Dendritic cell treated with granulocyte-macrophage colony-stimulating factor and Interleukin-4, amounts not matched to agents 40 ng/mL and 50 ng/mL, for 4 days (primary cell): ENCODE results near the gene MUC21.
"Not testable (repeated sequence)": the region's sequence is repeated elsewhere in the genome, so short reads cannot be mapped to it uniquely, and the experiment has no call there.

Source experiments
- H3K27ac Mint-ChIP-seq: one replicate; pipeline ENCODE4 v1.8.0; 2022; ENCODE audit warnings: mild to moderate bottlenecking, mixed read lengths
- H3K27me3 Mint-ChIP-seq: one replicate; pipeline ENCODE4 v1.8.0; 2022; ENCODE audit warnings: mild to moderate bottlenecking, mixed read lengths
- H3K36me3 Mint-ChIP-seq: one replicate; pipeline ENCODE4 v1.8.0; 2022; ENCODE audit warnings: low read depth, mixed read lengths
- H3K4me1 Mint-ChIP-seq: one replicate; pipeline ENCODE4 v1.8.0; 2022; ENCODE audit warnings: low read depth, mixed read lengths
- H3K4me3 Mint-ChIP-seq: one replicate; pipeline ENCODE4 v1.8.0; 2022; ENCODE audit warnings: mild to moderate bottlenecking, moderate library complexity, mixed read lengths
- H3K9me3 Mint-ChIP-seq: one replicate; pipeline ENCODE4 v1.8.0; 2022; ENCODE audit warnings: mixed read lengths
- intact Hi-C: fragments of 100-400 bp; cut with micrococcal nuclease; formaldehyde crosslinking; loops from one replicate; pipeline ENCODE4 v1.15.0; 2022

MUC21 gene

DNA sequence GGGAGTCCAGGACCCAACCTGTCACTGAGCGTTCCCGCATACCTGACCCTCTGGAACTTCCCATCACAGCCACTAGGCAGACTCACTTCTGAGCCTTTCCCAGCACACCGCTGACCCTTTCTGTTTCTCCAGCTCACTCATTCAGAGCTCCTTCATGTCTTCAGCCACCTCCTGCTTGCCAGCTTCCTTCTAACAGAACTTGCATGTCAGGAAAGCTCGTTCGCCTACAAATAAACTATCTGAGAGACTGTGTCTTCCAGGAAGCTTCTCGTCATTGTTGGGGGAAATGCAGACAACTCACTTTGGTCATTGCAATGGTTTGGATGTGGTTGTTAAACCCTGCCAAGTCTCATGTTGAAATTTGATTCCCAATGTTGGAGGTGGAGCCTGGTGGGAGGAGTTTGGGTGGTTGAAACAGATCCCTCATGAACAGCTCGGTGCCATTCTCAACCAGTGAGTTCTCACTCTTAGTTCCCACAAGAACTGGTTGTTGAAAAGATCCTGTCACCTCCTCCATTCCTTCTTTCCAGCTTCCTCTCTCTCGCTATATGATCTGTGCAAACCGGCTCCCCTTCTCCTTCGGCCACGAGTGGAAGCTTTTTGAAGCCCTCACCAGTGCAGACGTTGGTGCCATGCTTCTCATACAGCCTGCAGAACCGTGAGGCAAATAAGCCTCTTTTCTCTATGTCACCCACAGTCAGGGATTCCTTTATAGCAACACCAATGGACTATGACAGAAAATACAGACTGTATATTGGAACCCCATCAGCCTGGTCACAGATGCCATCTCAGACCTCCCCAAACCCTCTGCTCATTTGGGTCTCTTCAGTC, 1.4 kb upstream of the MUC21 start:
- Mint-ChIP-seq H3K27ac (no peak overlapping the region), H3K4me3 (no peak overlapping the region), H3K27me3 (peaks cover 50% of the 10 kb centered on the region), H3K9me3 (no peaks in the 10 kb centered on the region), H3K36me3 (no peaks in the 10 kb centered on the region), H3K4me1 (peaks cover 9% of the 10 kb centered on the region)
- intact Hi-C loops, result no loop called here

DNA sequence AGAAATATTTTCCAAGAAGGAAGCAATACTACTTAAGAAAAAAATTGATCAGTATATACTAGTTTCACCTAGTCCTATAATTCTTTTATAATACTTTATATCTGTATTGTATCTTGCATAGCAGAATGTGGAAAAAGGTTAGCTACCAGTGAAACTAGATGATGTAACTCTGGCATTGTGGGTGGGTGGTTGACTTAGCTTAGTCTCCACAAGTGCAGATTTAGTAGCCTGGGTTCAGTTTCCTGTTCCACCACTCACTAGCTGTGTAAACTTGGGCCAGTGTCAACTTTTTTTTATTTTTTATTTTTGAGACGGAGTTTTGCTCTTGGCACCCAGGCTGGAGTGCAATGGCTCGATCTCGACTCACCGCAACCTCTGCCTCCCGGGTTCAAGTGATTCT, 2.0 kb downstream of the MUC21 start:
- intact Hi-C loops, result no loop called here
- no peak overlapping the region for H3K4me3 Mint-ChIP-seq
- H3K36me3 Mint-ChIP-seq, result no peaks in the 10 kb centered on the region
- H3K27ac Mint-ChIP-seq, result no peak overlapping the region
- peaks cover 14% of the 10 kb centered on the region for H3K4me1 Mint-ChIP-seq
- no peaks in the 10 kb centered on the region for H3K9me3 Mint-ChIP-seq
- H3K27me3 Mint-ChIP-seq, result peaks cover 37% of the 10 kb centered on the region

DNA sequence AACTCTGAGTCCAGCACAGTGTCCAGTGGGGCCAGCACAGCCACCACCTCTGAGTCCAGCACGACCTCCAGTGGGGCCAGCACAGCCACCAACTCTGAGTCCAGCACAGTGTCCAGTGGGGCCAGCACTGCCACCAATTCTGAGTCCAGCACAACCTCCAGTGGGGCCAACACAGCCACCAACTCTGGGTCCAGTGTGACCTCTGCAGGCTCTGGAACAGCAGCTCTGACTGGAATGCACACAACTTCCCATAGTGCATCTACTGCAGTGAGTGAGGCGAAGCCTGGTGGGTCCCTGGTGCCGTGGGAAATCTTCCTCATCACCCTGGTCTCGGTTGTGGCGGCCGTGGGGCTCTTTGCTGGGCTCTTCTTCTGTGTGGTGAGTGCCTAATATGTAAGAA, 3.8 kb downstream of the MUC21 start:
- intact Hi-C loops, result no loop called here

DNA sequence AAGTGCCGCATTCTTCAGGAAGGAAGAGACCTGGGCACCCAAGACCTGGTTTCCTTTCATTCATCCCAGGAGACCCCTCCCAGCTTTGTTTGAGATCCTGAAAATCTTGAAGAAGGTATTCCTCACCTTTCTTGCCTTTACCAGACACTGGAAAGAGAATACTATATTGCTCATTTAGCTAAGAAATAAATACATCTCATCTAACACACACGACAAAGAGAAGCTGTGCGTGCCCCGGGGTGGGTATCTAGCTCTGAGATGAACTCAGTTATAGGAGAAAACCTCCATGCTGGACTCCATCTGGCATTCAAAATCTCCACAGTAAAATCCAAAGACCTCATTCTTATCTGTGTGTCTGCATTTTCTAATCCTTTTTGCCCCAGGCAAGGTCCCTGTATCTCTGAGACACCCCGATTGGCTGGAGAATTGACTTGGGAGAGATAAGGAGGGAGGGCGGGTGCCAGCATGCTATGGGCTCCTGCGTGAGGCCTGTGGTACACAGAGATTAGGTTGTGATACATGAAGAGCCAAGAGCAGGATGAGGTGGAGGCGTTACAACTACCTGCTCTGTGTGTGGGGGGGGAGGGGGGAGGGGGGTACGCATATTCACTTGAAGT, 4.8 kb downstream of the MUC21 start:
- Mint-ChIP-seq H3K27me3 (peaks cover 17% of the 10 kb centered on the region), H3K9me3 (no peaks in the 10 kb centered on the region), H3K4me3 (no peak overlapping the region), H3K36me3 (no peaks in the 10 kb centered on the region), H3K27ac (no peak overlapping the region), H3K4me1 (peaks cover 5% of the 10 kb centered on the region)
- intact Hi-C loops, result no loop called here

More for the DNA sequence above, 3.8 kb downstream of the MUC21 start:
- Mint-ChIP-seq H3K9me3 (no peaks in the 10 kb centered on the region), H3K36me3 (no peaks in the 10 kb centered on the region), H3K27me3 (peaks cover 25% of the 10 kb centered on the region), H3K4me3 (no peak overlapping the region), H3K27ac (no peak overlapping the region), H3K4me1 (peaks cover 8% of the 10 kb centered on the region)

DNA sequence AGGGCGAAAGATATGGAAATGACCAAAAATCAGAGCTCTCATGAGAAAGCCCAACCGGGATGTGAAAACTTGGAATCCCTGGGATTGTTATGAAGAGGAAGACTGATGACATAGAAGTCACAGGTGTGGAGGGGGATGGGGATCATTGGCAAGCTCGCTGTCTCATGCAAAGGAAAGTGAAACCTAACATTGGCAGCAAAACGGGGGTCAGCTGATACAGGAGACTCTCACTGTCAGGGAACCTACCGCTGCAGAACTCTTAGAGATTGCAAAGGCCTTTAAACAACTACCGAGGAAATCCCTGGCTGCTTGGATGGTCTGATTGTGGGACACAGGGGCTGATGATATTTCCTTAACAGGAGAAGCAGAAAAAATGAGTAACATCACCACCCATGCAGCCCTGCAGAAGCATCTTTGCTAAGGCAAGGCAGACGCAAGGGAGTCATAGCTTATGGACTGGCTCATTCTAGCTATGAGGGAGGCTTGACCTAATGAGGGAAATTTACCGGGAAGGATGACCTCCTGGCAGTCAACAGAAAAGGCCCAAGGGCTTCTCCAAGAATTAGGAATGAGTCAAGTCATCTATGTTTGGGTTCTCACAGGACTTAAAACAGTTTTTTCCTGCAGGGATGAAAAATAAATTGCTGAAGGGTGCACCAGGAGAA, 7.0 kb downstream of the MUC21 start:
- Mint-ChIP-seq H3K9me3 (no peaks in the 10 kb centered on the region), H3K27me3 (peaks cover 11% of the 10 kb centered on the region), H3K27ac (no peak overlapping the region), H3K36me3 (no peaks in the 10 kb centered on the region), H3K4me3 (no peak overlapping the region), H3K4me1 (peaks cover 5% of the 10 kb centered on the region)
- intact Hi-C loops, result no loop called here

DNA sequence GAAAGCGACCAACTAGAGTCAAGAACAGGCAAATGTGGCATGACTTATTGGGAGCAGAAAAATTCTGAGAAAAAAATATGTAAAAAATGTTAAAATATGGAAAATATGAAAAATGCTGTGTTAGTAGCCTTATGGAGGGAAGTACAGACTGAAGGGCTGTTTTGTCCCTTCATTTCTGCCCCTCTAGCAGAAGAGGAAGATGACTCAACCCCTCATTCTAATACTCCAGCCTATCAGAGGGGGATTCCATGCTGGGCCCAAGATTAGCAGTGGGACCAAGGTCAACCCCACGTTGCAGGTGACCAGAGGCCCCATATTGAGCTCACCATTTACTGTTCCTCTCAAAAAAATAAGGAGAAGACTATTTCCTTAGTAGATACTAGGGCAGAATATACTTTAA, 8.4 kb downstream of the MUC21 start:
- Mint-ChIP-seq H3K9me3 (no peaks in the 10 kb centered on the region), H3K36me3 (no peaks in the 10 kb centered on the region), H3K27ac (no peak overlapping the region), H3K4me3 (no peak overlapping the region), H3K4me1 (peaks cover 5% of the 10 kb centered on the region), H3K27me3 (peaks cover 7% of the 10 kb centered on the region)
- intact Hi-C loops, result no loop called here

DNA sequence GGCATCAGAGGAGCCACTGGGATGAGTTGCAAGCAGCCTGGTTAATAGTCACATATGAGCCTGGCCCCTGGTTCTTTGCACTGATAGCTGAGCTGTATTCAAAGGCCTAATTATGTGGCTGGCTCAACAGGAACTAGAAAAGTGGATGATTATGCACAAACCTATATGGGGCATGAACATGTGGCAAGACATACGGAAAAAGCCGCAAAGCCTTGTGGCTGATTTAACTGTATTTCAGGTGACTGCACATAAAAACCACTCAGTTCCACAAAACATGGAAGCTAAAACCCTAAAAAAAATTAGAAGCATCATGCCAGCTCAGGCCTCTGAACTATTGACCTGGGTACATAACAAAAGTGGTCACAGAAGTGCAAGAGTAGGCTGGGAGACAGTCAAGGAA, 13.8 kb downstream of the MUC21 start:
- no peaks in the 10 kb centered on the region for H3K4me1 Mint-ChIP-seq
- H3K27me3 Mint-ChIP-seq, result peaks cover 5% of the 10 kb centered on the region
- no peak overlapping the region for H3K4me3 Mint-ChIP-seq
- H3K27ac Mint-ChIP-seq, result no peak overlapping the region
- intact Hi-C loops, result no loop called here
- H3K9me3 Mint-ChIP-seq, result no peaks in the 10 kb centered on the region
- no peaks in the 10 kb centered on the region for H3K36me3 Mint-ChIP-seq

DNA sequence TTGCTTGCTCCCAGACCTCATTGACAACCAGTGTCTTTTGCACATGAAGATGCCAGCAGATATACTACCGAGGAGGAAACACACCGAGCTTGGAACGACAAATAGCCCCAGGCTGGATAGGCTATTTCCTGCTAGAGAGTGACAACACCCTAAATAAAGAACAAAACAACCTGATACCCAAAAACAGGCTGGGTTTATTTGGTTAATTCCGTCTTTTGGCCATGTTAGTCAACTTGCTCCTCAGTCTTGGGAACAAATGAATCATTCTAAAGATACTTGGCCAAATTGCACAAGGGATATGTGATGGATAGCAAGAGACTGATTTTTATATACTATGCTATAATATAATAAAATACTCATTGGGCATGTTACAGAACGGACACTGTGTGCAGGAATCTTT, 15.3 kb downstream of the MUC21 start:
- intact Hi-C loops, result no loop called here
- Mint-ChIP-seq H3K27me3 (peaks cover 6% of the 10 kb centered on the region), H3K4me1 (no peaks in the 10 kb centered on the region), H3K27ac (no peak overlapping the region), H3K4me3 (no peak overlapping the region), H3K9me3 (no peaks in the 10 kb centered on the region), H3K36me3 (no peaks in the 10 kb centered on the region)

DNA sequence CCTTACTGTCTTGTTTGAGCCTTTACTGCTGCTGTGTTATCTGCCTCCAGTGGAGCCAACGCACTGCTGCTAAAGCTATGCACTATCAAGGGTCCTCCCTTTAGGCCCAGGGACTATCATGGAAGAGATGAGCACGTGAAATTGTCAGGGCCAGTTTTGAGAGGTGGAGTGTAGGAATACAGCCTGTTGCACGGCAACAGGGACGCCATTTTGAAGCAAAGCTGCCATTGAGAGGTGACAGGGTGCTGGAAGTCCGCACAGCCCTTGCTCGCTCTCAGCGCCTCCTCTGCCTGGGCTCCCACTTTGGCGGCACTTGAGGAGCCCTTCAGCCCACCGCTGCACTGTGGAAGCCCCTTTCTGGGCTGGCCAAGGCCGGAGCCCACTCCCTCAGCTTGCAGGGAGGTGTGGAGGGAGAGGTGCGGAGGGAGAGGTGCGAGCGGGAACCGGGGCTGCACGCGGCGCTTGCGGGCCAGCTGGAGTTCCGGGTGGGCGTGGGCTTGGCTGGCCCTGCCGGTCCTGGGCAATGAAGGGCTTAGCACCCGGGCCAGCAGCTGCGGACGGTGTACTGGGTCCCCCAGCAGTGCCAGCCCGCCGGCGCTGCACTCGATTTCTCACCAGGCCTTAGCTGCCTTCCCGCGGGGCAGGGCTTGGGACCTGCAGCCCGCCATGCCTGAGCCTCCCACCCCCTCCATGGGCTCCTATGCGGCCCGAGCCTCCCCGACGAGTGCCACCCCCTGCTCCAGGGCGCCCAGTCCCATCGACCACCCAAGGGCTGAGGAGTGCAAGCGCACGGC, 16.7 kb downstream of the MUC21 start:
- H3K4me3 Mint-ChIP-seq, intact Hi-C loops, H3K9me3 Mint-ChIP-seq, H3K27me3 Mint-ChIP-seq, H3K27ac Mint-ChIP-seq, H3K4me1 Mint-ChIP-seq, H3K36me3 Mint-ChIP-seq: not testable (repeated sequence)

DNA sequence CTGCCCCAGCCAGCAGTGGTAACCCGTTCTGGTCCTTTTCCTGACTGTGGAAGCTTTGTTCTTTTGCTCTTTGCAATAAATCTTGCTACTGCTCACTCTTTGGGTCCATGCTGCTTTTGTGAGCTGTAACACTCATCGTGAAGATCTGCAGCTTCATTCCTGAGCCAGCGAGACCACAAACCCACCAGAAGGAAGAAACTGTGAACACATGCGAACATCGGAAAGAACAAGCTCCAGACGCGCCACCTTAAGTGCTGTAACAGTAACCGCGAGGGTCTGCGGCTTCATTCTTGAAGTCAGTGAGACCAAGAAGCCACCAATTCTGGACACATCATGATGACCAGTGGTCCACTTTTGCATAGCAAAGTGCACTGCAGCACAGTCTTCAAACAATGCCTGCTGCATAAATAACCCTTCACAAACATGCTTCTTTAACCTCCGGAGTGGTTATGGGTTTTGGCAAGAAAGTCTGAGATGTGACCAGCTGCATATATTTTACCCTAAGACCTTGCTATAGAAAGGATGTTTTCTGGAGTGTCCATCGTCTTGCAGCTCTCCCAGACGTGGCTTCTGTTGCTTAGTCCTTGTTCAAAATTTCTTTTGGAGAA, 17.9 kb downstream of the MUC21 start:
- Mint-ChIP-seq H3K4me3 (no peak overlapping the region), H3K36me3 (no peaks in the 10 kb centered on the region), H3K4me1 (peaks cover 7% of the 10 kb centered on the region), H3K9me3 (no peaks in the 10 kb centered on the region), H3K27me3 (peaks cover 13% of the 10 kb centered on the region), H3K27ac (no peak overlapping the region)
- intact Hi-C loops, result no loop called here

DNA sequence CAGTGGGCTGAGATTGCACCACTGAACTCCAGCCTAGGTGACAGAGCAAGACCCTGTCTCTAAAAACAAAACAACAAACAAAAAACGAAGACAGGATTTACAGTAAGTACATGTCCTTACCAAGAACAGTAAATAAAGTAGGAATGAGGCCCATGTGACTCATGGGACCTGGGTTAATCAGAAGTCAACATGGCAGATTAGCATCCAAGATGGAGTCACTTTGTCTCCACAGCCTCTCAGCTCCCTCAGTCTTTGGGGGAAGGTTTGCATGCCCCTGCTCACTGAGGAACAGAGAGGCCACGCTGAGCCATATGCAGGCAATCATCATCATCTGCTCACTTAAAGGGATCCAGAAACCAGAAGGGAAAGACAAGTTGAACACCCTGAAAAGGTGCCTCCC, 19.0 kb downstream of the MUC21 start:
- intact Hi-C loops, result no loop called here
- Mint-ChIP-seq H3K9me3 (no peaks in the 10 kb centered on the region), H3K27ac (no peak overlapping the region), H3K36me3 (no peaks in the 10 kb centered on the region), H3K4me3 (no peak overlapping the region), H3K27me3 (peaks cover 17% of the 10 kb centered on the region), H3K4me1 (peaks cover 7% of the 10 kb centered on the region)

DNA sequence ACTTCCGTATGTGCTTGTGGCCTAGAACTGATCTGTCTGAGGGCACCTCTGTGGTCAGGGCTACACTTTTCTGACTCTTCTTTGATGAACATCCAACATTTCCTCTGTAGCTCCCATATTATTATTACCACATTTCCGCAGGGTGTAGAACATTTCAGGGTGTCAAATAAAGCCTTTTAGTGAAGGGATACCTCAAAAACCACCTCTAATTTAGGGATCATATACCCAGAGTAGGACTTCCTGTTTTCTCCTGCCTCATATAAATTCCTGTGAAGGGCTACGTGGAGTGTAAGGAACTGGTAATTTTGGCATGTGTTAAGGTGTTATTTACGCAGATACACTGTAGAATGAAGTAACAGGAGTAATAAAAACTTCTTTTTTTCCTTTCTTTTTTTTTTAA, 21.3 kb downstream of the MUC21 start:
- Mint-ChIP-seq H3K4me3 (no peak overlapping the region), H3K27ac (no peak overlapping the region), H3K27me3 (peaks cover 22% of the 10 kb centered on the region), H3K9me3 (no peaks in the 10 kb centered on the region), H3K36me3 (no peaks in the 10 kb centered on the region), H3K4me1 (peaks cover 7% of the 10 kb centered on the region)
- intact Hi-C loops, result no loop called here

DNA sequence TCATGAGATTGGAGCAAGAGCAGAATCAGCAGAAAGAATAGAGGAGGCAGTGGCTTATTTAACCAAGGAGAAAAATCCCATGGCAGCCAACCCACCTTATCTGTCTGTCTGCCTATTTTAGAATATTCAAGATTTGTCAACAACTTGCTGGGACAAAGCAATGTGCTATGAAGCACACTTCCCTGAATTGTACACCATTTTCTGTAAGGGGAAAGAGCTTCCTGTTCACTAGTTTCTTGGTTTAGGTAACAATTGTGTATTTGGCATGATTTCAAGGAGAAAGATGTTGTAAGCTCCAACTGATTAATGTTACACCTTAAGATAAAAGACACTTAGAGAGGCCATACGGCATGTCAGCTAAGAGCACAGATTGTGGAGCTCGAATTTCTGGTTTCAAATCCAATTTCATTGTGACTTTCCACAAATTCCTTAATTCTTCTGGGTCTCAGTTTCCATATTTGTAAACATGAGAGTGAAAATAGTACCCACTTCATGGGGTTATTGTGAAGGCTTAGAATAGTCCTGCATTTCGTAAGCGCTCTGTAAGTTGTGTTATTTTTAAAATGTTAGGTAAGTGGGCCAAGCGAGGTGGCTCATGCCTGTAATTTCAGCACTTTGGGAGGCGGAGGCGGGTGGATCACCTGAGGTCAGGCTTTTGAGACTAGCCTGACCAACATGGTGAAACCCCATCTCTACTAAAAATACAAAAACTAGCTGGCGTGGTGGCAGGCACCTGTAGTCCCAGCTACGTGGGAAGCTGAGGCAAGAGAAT, 21.9 kb downstream of the MUC21 start:
- Mint-ChIP-seq H3K27me3 (peaks cover 22% of the 10 kb centered on the region), H3K36me3 (no peaks in the 10 kb centered on the region), H3K4me3 (no peak overlapping the region), H3K27ac (no peak overlapping the region), H3K9me3 (no peaks in the 10 kb centered on the region), H3K4me1 (peaks cover 12% of the 10 kb centered on the region)
- intact Hi-C loops, result no loop called here
